Measurements from ENCODE around the gene CC2D2B. TPM values are rescaled to one million over a fixed set of nuclear protein-coding genes. Genes with fewer than 3 reads are reported as not detected.

The CC2D2B gene
- total RNA-seq, 3 donors from 2014 or later, result 0.96 to 2.9 (median 2.0) TPM

GRCh38 chr10:96072674-96073073, 164.9 kb downstream of the CC2D2B start:
- no peak for DNase-seq (ENCODE audit: low spot score in 2 of 2)
- Histone ChIP-seq H3K27ac (no peak overlapping the region), H3K4me1 (no peaks in the 10 kb centered on the region), H3K9me3 (no peaks in the 10 kb centered on the region), H3K36me3 (no peaks in the 10 kb centered on the region), H3K27me3 (no peaks in the 10 kb centered on the region), H3K4me3 (no peak overlapping the region)
- intact Hi-C loops (cut with DNase I; ENCODE audit: low total_unique reads), result no loop called here
- TF ChIP-seq POLR2A (IDR thresholded peaks at IDR 0.05) (no peak), CTCF (IDR thresholded peaks at IDR 0.05) (no peak)

GRCh38 chr10:96073722-96074121, 165.9 kb downstream of the CC2D2B start:
- Histone ChIP-seq H3K27ac (no peak overlapping the region), H3K36me3 (no peaks in the 10 kb centered on the region), H3K9me3 (no peaks in the 10 kb centered on the region), H3K4me1 (no peaks in the 10 kb centered on the region), H3K4me3 (no peak overlapping the region), H3K27me3 (no peaks in the 10 kb centered on the region)
- TF ChIP-seq POLR2AphosphoS5 (IDR thresholded peaks at IDR 0.05), result no peak
- no peak for TF ChIP-seq CTCF (IDR thresholded peaks at IDR 0.05)
- intact Hi-C loops (cut with DNase I; ENCODE audit: low total_unique reads), result no loop called here
- no peak for DNase-seq (ENCODE audit: low spot score in 2 of 2)

GRCh38 chr10:96074776-96075175, 167.0 kb downstream of the CC2D2B start:
- intact Hi-C loops (cut with DNase I; ENCODE audit: low total_unique reads), result no loop called here
- Histone ChIP-seq H3K9me3 (no peaks in the 10 kb centered on the region), H3K27me3 (no peaks in the 10 kb centered on the region), H3K4me3 (no peak overlapping the region), H3K27ac (no peak overlapping the region), H3K36me3 (no peaks in the 10 kb centered on the region), H3K4me1 (no peaks in the 10 kb centered on the region)
- no peak for TF ChIP-seq POLR2AphosphoS5 (IDR thresholded peaks at IDR 0.05)
- TF ChIP-seq CTCF (IDR thresholded peaks at IDR 0.05), result no peak
- TF ChIP-seq POLR2A (IDR thresholded peaks at IDR 0.05), result no peak
- DNase-seq (ENCODE audit: low spot score in 2 of 2), result no peak

GRCh38 chr10:96075977-96076376, 168.2 kb downstream of the CC2D2B start:
- intact Hi-C loops (cut with DNase I; ENCODE audit: low total_unique reads), result no loop called here
- Histone ChIP-seq H3K27me3 (no peaks in the 10 kb centered on the region), H3K9me3 (no peaks in the 10 kb centered on the region), H3K27ac (no peak overlapping the region), H3K36me3 (no peaks in the 10 kb centered on the region), H3K4me3 (no peak overlapping the region), H3K4me1 (no peaks in the 10 kb centered on the region)
- no peak for DNase-seq (ENCODE audit: low spot score in 2 of 2)
- no peak for TF ChIP-seq POLR2AphosphoS5 (IDR thresholded peaks at IDR 0.05)
- no peak for TF ChIP-seq POLR2A (IDR thresholded peaks at IDR 0.05)
- TF ChIP-seq CTCF (IDR thresholded peaks at IDR 0.05), result no peak

- no peaks in the 10 kb centered on the region for H3K4me1 ChIP-seq
- H3K36me3 ChIP-seq, result no peaks in the 10 kb centered on the region
- intact Hi-C loops (cut with DNase I; ENCODE audit: low total_unique reads), result no loop called here
- no peak overlapping the region for H3K4me3 ChIP-seq
- DNase-seq (ENCODE audit: low spot score in 2 of 2), result no peak
- no peak overlapping the region for H3K27ac ChIP-seq
- H3K27me3 ChIP-seq, result no peaks in the 10 kb centered on the region
- no peak for TF ChIP-seq POLR2A (IDR thresholded peaks at IDR 0.05)
- TF ChIP-seq CTCF (IDR thresholded peaks at IDR 0.05), result no peak
- TF ChIP-seq POLR2AphosphoS5 (IDR thresholded peaks at IDR 0.05), result no peak
- H3K9me3 ChIP-seq, result no peaks in the 10 kb centered on the region
These were observed 169.4 kb downstream of the CC2D2B start for GRCh38 chr10:96077156-96077555.

All from breast epithelium (tissue), 4 donors.